GM23338 (cell line): ENCODE measurements around the gene OLR1.

ENCODE experiments used
- CREB1 ChIP-seq: fragments of 250-450 bp; sonication (Bioruptor Pico); IDR thresholded peaks from 2 replicates; pipeline ENCODE4 v1.5.0; 2020; ENCODE audit warnings: low read depth, mild to moderate bottlenecking, moderate library complexity
- CTCF ChIP-seq, 2 experiments: fragments of 200-600 bp in 1 of 2; sonication (generic) in 1 of 2; conservative IDR thresholded peaks; 2 replicates each; pipeline versions ENCODE4 v1.5.1 to v1.6.1; 2016 to 2017; ENCODE audit warnings: antibody characterized with exemption in 2 of 2, low read depth in 2 of 2, mild to moderate bottlenecking in 2 of 2, moderate library complexity in 1 of 2
- ETS1 ChIP-seq: IDR thresholded peaks from 2 replicates; pipeline ENCODE4 v1.6.1; 2016; ENCODE audit warnings: antibody characterized with exemption
- EZH2 ChIP-seq: fragments of 200-600 bp; sonication (generic); IDR thresholded peaks from one replicate; pipeline ENCODE4 v1.8.0; 2017; ENCODE audit warnings: antibody characterized with exemption, mild to moderate bottlenecking, low read depth; ENCODE audit not compliant: unreplicated experiment
- EZH2phosphoT487 ChIP-seq: fragments of 200-600 bp; sonication (generic); IDR thresholded peaks from one replicate; pipeline ENCODE4 v1.8.1; 2018; ENCODE audit warnings: antibody characterized with exemption; ENCODE audit not compliant: unreplicated experiment
- JUNB ChIP-seq: IDR thresholded peaks from one replicate; pipeline ENCODE4 v1.6.1; 2016; ENCODE audit warnings: antibody characterized with exemption; ENCODE audit not compliant: unreplicated experiment
- NANOG ChIP-seq: IDR thresholded peaks from 2 replicates; pipeline ENCODE4 v1.6.1; 2016; ENCODE audit warnings: antibody characterized with exemption, borderline replicate concordance
- POLR2AphosphoS5 ChIP-seq: IDR thresholded peaks from 2 replicates; pipeline ENCODE4 v1.6.1; 2016; ENCODE audit warnings: antibody characterized with exemption, low read depth
- REST ChIP-seq: IDR thresholded peaks from one replicate; pipeline ENCODE4 v1.6.1; 2018; ENCODE audit warnings: antibody characterized with exemption; ENCODE audit not compliant: unreplicated experiment
- ZNF114 ChIP-seq: fragments of 250-450 bp; sonication (Bioruptor Pico); IDR thresholded peaks from 2 replicates; pipeline ENCODE4 v1.5.0; 2020; ENCODE audit warnings: mild to moderate bottlenecking, moderate library complexity
- ZNF331 ChIP-seq: fragments of 250-450 bp; sonication (Bioruptor Pico); IDR thresholded peaks from 2 replicates; pipeline ENCODE4 v1.5.0; 2020; ENCODE audit warnings: low read depth, mild to moderate bottlenecking, moderate library complexity

- no peak for TF ChIP-seq CTCF (conservative IDR thresholded peaks at IDR 0.05; ENCODE audit: low read depth in 2 of 2)
- TF ChIP-seq CREB1, result no peak
- no peak for TF ChIP-seq POLR2AphosphoS5
- TF ChIP-seq EZH2phosphoT487, result no peak
- no peak for TF ChIP-seq NANOG
- TF ChIP-seq REST, result no peak
- no peak for TF ChIP-seq EZH2
- TF ChIP-seq ETS1, result no peak
- no peak for TF ChIP-seq ZNF114 (CRISPR knock-in tag)
- no peak for TF ChIP-seq ZNF331
- no peak for TF ChIP-seq JUNB
These were observed 14.4 kb upstream of the OLR1 start for GRCh38 chr12:10186299-10186698.
